ENCODE measurements around the gene CLTA.
"Not testable (repeated sequence)": the region's sequence is repeated elsewhere in the genome, so short reads cannot be mapped to it uniquely, and the experiment has no call there.

The CLTA gene

DNA sequence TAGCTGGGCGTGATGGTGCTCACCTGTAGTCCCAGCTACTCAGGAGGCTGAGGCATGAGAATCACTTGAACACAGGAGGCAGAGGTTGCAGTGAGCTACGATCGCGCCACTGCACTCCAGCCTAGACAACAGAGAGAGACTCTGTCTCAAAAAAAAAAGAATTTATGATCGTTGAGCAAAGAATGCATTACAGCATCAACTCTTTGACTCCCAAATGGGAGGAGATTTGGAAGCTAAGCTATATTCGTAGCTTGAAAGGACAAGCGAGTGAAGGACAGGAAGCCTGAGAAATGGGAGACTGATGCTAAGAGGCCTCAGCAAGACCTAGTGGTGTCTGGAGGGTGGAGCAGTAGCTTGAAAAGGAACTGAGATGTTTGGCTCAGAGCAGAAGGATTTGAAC is 31.8 kb upstream of the CLTA start:
- peak; percentile 58 for DNase-seq (ENCODE audit: low spot score)

DNA sequence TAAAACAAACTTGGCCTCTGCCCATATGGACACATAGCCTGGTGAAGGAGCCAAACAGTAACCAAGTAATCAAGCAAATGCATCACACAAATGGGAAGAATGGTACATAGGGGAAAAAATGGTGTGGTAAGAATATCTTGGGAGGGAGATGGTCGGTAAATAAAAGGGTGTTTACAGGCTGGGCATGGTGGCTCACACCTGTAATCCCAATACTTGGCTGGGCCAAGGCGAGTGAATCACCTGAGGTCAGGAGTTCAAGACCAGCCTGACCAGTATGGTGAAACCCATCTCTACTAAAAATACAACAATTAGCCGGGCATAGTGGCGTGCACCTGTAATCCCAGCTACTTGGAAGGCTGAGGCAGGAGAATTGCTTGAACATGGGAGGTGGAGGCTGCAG is 31.2 kb upstream of the CLTA start:
- not testable (repeated sequence) for DNase-seq (ENCODE audit: low spot score)

DNA sequence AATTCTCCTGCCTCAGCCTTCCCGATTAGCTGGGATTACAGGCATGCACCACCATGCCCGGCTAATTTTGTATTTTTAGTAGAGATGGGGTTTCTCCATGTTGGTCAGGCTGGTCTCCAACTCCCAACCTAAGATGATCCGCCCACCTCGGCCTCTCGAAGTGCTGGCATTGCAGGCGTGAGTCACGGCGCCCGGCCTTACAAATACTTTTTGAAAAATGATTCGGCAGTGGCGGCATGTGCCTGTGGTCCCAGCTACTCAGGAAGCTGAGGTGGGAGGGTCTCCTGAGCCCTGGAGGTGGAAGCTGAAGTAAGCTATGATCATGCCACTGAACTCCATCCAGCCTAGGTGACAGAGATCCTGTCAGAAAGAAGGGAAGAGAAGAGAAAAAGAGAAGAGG is 30.6 kb upstream of the CLTA start:
- DNase-seq (ENCODE audit: low spot score): not testable (repeated sequence)

DNA sequence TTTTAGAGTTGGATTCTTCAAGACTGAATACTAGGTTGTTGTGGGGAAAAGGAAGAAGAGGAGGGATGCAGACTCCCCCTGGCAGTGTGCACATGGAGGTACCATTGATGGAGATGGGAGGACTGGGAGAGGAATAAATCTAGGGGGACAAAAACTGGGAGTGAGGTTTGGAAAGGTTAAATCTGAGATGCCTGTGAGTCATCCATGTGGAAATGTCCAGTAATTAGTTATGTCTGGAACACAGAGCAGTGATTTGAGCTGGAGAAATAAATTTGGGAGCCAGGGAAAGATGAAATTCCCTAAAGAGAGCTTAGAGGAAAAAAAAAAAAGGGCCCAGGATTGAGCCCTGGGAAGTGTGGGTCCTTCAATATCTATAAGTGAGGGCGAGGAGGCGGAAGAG is 29.5 kb upstream of the CLTA start:
- peak; percentile 45 for DNase-seq (ENCODE audit: low spot score)

DNA sequence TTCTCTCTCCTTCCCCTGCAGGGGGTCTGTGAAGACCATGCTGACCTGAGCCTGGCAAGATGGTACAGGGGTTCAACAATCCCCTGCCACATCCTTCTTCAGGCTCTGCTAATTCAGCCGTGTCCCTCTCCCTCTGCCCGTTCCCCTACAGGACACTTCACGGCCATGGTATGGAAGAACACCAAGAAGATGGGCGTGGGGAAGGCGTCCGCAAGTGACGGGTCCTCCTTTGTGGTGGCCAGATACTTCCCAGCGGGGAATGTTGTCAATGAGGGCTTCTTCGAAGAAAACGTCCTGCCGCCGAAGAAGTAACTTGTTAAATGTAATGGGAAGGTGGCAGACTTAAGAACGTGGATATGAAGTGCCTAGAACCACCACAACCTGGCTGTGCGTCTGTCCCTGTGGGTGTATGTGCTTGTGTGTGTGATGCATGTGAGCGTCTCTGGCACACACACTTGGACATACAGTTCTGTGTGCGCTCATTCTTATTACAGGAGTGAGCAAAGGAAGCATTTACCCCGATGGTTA is 28.4 kb upstream of the CLTA start:
- no peak for DNase-seq (ENCODE audit: low spot score)

DNA sequence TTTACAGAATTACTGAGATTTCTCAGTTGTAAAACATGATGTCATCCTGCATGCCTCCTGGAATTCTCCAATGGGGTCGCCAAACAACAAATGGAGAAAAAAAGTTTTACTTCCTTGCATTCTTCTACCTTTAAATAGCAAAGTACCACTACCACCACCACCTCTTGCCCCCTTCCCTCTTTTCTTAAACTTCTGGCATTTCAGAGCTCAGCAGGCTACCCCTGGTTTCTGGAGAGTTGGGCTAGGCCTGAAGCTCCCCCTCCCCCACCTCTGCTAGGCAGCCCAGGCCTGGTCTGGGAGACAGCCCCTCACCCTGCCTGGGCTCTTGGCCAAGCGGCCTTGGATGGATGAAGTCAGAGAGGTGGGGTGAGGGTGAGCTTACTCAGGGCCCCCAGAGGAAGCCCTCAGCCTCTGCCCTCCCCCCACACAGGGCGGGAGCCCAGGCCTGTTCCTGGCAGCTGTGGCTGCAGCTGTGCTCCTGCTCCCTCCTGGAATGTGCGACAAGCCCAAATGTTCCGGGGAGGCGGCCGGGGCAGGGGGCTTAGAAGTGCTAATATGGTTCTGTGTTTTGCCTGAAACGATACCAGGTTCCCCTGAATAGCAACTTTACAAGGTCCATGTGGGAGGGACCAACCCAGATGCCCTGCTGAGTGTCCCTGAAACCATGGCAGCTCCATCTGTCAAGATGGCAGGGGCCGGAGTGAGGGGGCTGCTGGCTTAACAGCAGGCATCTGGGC is 27.5 kb upstream of the CLTA start:
- DNase-seq (ENCODE audit: low spot score): peak; percentile 30

DNA sequence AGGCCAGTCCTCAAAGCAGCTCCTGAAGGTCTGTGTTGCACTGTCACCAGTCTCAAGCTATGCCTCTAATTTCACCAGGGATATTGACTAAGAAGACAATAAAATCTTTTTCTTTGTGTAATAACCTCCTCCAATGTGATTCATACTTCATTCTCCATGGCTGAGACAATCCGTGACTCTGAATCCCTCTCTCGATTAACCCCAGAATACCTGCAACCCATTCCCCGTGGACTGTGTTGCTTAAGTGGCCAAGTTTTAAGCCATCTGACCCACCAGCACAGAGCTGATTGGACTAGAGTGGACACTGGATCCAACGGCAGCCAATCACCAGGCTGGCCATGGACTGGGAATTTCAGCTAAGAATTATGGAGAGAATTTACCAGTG is 26.9 kb upstream of the CLTA start:
- peak; percentile 64 for DNase-seq (ENCODE audit: low spot score)

DNA sequence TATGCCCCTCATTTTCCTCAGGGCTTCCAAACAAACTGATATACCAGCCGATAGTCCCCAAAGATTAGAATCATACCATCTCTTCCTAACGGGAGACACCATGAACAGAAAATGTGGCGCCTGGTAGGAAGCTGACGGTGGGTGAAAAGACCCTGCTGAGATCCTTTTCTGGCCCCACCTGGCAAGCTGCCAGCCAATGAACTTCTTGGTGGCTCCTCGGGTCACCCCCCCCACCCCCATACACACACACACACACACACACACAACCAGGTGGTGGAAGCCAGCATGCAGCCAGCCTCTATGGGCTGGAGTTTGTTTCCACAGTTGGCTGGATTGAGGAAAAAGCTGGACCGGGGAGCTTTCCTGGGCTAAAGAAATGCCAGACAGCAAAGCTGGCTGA is 26.3 kb upstream of the CLTA start:
- no peak for DNase-seq (ENCODE audit: low spot score)

DNA sequence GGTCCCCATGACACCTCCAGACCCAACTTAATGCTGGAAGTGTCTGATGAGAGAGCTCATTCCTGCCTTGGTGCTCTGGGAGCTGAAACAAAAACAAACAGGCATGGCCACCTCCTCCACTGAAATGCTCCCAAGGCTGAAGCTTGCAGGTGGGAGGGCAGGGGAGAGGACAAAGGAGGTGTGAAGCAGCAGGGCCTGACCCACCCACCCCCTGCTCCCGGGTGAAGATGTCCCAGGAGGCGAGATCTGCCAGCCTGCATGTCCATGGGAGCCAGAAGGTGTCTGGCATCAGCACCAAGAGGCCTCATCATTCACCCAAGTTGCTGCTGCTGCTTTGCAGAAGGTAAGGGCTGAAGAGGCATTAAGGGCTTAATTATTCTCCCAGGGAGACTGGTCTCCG is 25.7 kb upstream of the CLTA start:
- DNase-seq (ENCODE audit: low spot score): peak; percentile 5

DNA sequence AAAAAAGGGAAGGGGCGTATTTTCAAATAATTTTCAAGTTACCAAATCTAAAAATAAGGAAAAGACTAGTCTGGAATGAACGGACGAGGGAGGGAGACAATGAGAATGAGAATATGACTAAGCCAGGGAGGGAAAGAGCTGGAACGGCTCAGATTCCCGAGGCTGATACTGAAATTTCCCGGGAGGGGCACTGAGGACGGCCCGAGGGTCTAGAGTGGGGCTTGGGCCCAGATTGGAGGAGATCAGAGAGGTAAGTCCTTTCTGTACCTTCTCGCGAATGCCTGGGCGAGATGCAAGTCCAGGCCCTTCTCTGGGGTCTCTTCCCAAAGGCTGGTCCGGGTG is 24.9 kb upstream of the CLTA start:
- DNase-seq (ENCODE audit: low spot score): peak; percentile 71

DNA sequence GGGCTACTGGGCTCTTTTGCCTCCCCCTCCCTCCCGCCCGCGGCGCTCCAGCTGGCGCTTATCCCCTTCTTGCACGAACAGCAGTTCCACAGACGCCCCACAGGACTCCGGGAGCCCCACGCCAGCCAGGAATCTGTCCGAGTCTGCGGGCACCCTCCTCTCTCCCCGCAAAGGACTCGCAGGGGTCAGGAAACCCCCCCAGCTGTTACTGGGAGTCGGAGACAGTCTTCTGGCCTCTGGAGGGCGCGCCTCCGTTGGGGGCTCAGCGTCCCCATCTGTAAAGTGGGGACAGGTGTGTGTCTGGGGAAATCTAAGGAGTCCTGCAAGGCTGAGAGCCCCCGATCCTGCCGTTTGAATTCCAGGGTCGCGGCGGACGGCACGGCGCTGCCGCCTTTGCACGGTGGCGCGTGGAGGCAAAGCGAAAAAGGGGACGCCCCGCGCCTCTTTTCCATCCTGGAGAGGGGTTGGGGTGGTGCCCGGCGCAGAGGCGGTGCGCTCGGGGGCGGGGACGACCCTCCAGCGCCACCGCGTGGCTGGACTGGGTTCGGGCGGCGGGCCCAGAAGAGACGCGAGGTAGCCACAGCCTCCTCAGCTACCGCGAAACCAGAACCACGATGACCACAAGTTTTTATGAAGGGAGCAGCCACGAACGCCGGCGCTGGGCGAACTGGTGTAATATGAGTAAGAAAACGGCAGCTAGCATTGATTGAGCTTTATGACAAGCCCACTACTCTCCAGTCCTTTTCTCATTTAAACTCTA is 24.4 kb upstream of the CLTA start:
- peak; percentile 94 for DNase-seq (ENCODE audit: low spot score)

DNA sequence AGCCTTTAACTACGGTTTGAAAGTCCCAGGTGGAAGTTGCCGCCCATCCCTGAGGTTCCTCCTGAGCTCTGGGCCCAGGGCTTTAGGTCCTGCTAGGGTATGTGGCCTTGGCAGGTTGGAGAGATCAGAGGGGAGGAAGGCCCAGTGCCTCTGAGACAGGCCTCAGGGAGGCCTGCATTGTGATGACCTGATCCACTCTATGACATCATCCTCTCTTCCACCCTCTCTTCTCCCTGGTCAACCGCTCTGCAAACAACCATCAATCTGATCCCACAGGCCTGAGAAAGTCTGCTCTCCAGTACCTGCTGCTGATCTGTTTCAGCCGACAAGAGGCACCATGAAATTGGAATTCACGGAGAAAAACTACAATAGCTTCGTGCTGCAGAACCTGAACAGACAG is 21.6 kb upstream of the CLTA start, which contains the start of gene CCIN:
CCIN (plus strand) TSS at position 223 of the 400 bp plus-strand sequence; CDS start at position 338, 115 bp downstream.
- peak; percentile 8 for DNase-seq (ENCODE audit: low spot score)

DNA sequence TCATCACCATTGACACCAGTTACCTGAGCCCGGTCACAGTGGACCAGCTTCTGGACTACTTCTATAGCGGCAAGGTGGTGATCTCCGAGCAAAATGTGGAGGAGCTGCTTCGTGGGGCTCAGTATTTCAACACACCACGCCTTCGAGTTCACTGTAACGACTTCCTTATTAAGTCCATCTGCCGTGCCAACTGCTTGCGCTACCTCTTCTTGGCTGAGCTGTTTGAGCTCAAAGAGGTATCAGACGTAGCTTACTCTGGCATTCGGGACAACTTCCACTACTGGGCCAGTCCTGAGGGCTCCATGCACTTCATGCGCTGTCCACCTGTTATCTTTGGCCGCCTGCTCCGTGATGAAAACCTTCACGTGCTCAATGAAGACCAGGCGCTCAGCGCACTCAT is 21.0 kb upstream of the CLTA start:
- no peak for DNase-seq (ENCODE audit: low spot score)

DNA sequence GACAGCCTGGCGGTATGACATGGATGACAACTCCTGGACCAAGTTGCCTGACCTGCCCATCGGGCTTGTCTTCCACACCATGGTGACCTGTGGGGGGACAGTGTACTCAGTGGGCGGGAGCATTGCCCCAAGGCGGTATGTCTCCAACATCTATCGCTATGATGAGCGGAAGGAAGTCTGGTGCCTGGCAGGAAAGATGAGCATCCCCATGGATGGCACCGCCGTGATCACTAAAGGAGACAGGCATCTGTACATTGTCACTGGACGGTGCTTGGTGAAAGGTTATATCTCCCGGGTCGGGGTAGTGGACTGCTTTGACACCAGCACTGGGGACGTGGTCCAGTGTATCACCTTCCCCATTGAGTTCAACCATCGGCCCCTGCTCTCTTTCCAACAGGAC is 20.2 kb upstream of the CLTA start:
- DNase-seq (ENCODE audit: low spot score): no peak

DNA sequence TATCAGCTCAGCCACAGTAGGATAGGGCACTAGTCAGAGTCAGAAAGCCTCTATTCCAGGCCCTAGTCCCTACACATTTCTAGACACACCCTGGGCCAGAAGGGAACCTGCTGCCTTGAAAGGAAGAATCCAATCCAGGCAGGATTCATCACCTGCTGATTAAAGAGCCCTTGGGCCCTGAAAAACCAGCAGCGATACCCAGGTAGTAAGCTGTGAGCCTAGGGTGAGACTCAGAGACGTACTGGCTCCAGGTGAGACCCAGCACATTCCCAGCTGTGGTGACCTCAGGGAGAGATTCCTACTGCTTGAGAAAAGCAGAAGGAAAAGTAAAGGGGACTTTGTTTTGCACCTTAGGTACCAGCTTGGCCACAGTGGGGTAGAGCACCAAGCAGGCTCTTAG is 16.9 kb upstream of the CLTA start:
- DNase-seq (ENCODE audit: low spot score): no peak

DNA sequence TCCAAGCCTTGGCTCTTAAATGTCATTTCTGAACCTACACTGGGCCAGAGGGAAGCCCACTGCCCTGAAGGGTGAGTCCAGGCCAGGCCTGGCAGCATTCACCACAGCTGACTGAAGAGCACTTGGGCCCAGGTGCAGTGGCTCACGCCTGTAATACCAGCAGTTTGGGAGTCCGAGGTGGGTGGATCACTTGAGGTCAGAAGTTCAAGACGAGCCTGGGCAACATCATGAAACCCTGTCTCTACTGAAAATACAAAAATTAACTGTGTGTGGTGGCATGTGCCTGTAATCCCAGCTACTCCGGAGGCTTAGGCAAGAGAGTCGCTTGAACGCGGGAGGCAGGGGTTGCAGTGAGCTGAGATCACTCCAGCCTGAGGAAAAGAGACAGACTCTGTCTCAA is 16.4 kb upstream of the CLTA start:
- DNase-seq (ENCODE audit: low spot score): no peak

DNA sequence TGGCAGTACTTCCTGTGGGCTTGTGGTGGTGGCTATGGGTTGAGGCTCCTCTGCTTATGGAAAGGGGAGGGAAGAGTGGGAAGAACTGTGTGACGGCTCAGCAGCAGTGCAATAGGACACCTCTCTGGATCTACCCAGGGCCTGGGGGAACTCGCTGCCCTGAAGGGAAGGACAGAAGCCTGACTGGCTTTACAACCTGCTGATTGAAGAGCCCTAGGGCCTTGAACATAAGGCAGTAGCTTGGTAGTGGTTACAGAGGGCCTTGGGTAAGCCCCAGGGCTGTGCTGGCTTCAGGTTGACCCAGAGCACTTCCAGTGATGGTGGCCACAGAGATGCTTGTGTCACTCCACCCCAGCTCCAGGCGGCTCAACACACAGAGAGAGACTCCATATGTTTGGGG is 16.0 kb upstream of the CLTA start:
- no peak for DNase-seq (ENCODE audit: low spot score)

DNA sequence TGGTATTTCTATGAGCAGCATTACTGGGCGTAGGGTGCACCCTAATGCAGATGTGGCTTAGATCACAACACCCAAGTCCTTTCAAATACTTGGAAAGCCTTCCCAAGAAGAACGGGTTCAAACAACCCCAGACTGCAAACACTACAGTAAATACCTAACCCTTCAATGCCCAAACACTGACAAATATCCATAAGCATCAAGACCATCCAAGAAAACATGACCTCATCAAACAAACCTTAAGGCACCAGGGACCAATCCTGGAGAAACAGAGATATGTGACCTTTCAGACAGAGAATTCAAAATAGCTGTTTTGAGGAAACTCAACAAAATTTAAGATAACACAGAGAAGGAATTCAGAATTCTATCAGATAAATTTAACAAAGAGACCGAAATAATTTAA is 15.5 kb upstream of the CLTA start:
- DNase-seq (ENCODE audit: low spot score): not testable (repeated sequence)

DNA sequence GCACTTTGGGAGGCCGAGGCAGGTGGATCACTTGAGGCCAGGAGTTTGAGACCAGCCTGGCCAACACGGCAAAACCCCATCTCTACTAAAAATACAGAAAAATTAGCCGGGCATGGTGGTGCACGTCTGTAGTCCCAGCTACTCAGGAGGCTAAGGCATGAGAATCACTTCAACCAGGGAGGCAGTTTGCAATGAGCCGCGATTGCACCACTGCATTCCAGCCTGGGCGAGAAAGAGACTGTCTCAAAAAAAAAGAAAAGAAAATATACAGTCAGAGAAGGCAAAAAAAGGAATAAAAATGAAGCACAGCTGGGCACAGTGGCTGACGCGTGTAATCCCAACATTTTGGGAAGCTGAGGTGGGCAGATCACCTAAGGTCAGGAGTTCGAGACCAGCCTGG is 14.2 kb upstream of the CLTA start:
- not testable (repeated sequence) for DNase-seq (ENCODE audit: low spot score)

DNA sequence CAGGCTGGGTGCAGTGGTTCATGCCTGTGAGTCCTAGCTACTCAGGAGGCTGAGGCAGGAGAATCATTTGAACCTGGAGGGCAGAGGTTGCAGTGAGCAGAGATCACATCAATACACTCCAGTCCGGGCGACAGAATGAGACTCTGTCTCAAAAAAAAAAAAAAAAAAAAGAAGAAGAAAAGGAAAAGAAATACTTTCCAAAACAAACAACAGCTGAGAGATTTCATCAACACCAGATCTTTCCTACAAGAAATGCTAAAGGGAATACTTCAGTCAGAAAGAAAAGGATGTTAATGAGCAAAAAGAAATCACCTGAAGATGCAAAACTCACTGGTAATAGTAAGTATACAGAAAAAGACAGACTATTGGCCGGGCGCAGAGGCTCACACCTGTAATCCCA is 13.2 kb upstream of the CLTA start:
- DNase-seq (ENCODE audit: low spot score): no peak

DNA sequence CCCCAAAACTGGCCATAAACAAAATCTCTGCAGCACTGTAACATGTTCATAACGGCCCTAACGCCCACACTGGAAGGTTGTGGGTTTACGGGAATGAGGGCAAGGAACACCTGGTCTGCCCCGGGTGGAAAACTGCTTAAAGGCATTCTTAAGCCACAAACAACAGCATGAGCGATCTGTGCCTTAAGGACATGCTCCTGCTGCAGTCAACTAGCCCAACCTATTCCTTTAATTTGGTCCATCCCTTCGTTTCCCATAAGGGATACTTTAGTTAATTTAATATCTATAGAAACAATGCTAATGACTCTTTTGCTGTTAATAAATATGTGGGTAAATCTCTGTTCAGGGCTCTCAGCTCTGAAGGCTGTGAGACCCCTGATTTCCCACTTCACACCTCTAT is 10.5 kb upstream of the CLTA start:
- not testable (repeated sequence) for DNase-seq (ENCODE audit: low spot score)

DNA sequence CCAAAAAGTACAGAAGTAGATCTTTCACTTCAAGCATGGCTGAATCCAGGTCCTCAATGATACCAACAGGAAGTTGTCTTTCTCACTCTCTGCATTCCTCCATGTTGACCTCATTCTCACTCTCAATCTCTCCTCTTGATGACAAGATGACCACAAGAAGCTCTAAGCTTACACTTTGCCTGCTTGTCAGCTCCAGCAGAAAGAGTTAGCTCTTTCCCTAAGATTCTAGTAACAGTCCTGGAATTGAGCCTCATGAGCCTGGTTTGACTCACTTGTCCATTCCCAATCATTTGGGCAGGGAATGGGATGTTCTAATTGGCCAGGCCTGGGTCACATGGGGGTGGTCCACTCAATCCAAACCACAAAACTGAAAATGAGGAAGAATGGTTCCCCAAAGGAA is 3.3 kb upstream of the CLTA start:
- peak; percentile 79 for DNase-seq (ENCODE audit: low spot score)

DNA sequence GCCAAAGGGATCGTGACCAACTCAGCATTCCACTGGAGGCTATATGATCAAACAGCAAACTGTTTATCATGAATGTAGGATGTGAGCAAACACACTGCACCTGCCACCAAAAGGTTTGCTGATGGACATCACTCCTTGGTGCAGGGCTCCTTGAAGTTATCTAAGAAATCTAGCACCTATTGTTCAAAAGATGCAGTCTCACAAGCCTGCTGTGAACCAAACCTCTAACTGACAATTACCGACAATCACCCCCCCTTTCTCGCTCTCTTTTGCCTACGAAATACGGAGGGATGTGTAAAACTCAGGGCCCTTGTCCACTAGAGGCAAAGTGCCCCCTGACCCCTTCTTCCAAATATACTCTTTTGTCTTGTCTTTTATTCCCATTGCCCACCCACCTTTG is 2.5 kb upstream of the CLTA start:
- DNase-seq (ENCODE audit: low spot score): no peak

DNA sequence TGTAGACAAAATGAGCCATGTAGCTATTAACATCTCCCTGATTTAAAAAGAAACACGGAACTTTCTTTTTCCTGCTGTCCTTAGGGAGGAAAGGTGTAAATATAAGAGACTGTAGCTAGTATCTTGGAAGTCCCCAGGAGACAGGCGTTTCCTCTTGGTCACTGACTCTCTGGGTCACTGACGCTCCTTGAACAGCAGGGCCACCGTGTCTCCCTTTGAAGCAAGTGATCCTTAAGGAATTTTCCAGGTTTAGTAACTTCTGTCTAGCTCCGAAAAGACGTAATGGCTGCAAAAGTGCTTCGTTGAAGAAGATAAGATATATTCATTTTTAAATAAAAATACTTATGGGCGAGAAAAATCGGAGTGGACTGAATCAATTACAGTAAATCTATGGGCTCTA is 745 bp upstream of the CLTA start:
- no peak for DNase-seq (ENCODE audit: low spot score)

Data from AG20443 (cell line).